Activated CD8-positive, alpha-beta memory T cell treated with anti-CD3 and anti-CD28 coated beads for 36 hours (primary cell): ENCODE results near the gene ATG2B. TPM values are rescaled to one million over a fixed set of nuclear protein-coding genes. Genes with fewer than 3 reads are reported as not detected.

Source experiments
- CTCF ChIA-PET: fragments of 350-600 bp; sonication (Branson Sonifier 250); formaldehyde crosslinking; loops from one replicate; lab custom pipeline; 2021; ENCODE audit warnings: antibody characterized with exemption; lab: Charles Lee
- POLR2A ChIA-PET: fragments of 350-600 bp; sonication (Branson Sonifier 250); formaldehyde crosslinking; loops from one replicate; lab custom pipeline; 2021; ENCODE audit warnings: antibody characterized with exemption; lab: Charles Lee
- total RNA-seq, 2 experiments: library from RNA; stranded (reverse); gene quantifications; one replicate each; pipeline ENCODE4 v1.2.3, GENCODE V29; 2021

The ATG2B gene
- total RNA-seq = 10 to 100 TPM; 19.6 to 20.6 TPM

GRCh38 chr14:96362965-96363750 is at the start of gene ATG2B, which contains the start of gene GSKIP:
Gene ATG2B (minus strand): TSS chr14:96363341. CDS start chr14:96362976, 365 bp downstream.
Gene GSKIP (plus strand): TSS chr14:96363526. CDS start chr14:96382248, 18,722 bp downstream.
- CTCF ChIA-PET = no interaction called here
- POLR2A ChIA-PET = interaction anchor here (1.0 to 1.1 kb wide), 2 partner anchors 28 to 29 kb away, joined by 3 to 4 read pairs; partner anchors contain the start of gene AK7

DNA sequence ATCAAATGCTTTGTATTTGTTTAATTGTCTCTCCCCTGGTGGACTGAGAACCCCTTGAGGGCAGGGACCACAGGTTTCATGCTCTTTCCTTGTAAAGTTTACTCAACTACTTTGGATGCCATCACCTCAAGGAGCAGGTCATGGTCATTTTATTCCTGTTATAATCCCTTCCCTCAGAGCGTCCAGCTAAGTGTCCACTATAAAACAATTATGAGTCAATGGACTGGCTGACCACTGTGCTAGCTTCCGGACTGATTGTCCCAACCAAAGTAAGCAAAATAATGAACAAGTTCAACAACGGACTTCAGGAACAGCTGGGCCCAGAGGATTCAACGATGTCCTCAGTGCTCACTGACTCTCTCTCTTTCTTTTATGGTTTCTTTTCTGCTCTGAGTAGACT is 47.0 kb upstream of the ATG2B start:
- CTCF ChIA-PET = no interaction called here
- POLR2A ChIA-PET = no interaction called here

- ChIA-PET CTCF (no interaction called here), POLR2A (no interaction called here)
These were observed 46.6 kb upstream of the ATG2B start for GRCh38 chr14:96409701-96410100.

DNA sequence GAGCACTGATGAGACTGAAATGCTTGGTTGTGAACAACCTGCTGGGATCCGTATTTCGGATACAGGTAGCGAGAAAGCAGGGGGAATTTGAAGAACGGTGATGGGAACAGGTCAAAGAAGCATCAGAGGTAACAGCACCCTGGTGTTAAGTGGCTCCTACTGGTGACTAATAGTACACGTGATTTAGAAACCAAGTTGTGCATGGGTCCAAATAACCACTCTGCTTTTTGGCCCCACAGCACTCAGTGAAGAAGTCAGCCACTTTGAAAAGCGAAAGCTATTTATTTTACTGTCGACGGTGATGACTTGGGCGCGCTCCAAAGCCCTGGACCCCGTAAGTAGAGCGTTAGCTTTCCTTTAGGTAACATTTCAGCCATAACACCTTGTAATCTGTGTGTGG is 45.5 kb upstream of the ATG2B start:
- ChIA-PET CTCF (no interaction called here), POLR2A (no interaction called here)

- CTCF ChIA-PET = no interaction called here
- POLR2A ChIA-PET = no interaction called here
These were observed 44.9 kb upstream of the ATG2B start for GRCh38 chr14:96407935-96408570.

DNA sequence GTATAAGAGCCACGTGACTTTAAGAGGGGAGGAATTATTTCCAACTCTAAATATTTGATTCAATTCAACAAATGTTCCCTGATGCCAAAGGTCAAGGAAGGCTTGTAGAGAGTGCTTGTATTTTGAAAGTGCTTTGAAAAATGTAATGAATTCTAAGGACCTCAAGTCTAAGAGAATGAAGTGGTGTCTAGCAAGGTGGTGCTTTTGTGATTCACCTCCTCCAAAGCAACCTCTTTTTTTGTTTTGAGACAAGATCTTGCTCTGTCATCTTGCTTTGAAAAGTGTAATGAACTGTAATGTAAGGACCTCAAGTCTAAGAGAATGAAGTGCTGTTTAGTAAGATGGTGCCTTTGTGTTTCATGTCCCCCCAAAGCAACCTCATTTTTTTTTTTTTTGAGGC is 42.5 kb upstream of the ATG2B start:
- CTCF ChIA-PET = no interaction called here
- POLR2A ChIA-PET = no interaction called here

DNA sequence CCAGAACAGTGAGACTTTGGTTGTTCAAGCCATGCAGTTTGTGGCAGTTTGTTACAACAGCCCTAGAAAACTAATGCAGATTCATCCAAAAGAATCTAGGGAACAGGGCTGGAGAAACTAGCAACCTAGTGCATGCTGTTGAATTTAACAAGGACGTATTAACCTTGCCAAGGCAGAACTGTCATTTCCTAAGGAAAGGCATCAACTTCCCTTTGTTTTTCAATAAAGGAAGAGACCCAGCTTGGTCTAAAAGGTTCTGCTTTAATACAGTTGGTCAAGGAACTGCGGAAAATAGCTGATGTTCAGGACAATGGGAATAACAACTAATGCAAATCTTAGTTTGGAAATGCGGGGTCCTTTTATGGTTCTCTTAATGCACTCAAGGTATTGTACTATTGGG is 40.3 kb upstream of the ATG2B start:
- POLR2A ChIA-PET = no interaction called here

DNA sequence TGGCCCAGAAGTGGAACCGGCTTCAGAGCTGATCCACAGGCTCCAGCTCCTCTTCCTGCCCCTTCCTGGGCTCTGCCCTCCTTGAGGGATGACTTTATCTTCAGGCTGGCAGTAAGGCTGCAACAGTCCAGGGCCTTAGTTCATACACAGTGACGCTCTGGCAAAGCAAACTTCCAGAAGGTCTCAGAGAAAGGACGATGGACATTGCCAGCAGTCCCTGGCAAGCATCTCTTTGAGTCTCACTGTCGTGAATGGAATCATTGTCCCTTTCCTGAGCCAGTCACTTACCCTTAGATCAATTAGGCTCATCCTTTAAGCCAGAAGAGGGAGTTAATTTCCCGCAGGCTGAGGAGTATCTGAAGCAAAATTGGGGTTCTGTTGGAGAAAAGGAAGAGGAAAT is 37.4 kb upstream of the ATG2B start:
- POLR2A ChIA-PET = no interaction called here

More for the DNA sequence above, 40.3 kb upstream of the ATG2B start:
- CTCF ChIA-PET = interaction anchor here (0.7 to 1.2 kb wide), 2 partner anchors 11 to 41 kb away, joined by 3 read pairs; no protein-coding TSS in a partner anchor

DNA sequence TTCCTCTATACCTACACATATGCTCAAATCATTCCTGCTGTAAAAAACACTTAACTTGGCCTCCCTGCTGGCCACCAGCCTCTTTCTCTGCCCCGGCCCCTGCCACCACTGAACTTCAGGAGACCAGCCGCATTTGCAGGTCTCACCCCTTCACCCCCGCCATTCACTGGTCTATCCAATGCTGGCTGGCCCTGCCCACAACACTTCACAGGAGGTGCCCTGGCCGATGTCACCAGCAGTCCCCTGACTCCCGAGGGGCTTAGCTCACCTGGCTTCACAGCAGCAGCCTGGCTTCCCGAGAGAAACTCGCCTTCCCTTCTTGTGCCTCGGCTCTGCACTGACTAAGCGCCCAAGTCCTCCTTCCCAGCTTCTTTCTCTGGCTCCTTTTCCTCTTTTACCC is 36.3 kb upstream of the ATG2B start:
- CTCF ChIA-PET = no interaction called here
- POLR2A ChIA-PET = no interaction called here

More for the DNA sequence above, 37.4 kb upstream of the ATG2B start:
- CTCF ChIA-PET = interaction anchor here (0.7 kb wide), 1 partner anchor 77 kb away, joined by 3 read pairs; no protein-coding TSS in a partner anchor

GRCh38 chr14:96398921-96399320 is 35.8 kb upstream of the ATG2B start:
- ChIA-PET CTCF (no interaction called here), POLR2A (no interaction called here)

DNA sequence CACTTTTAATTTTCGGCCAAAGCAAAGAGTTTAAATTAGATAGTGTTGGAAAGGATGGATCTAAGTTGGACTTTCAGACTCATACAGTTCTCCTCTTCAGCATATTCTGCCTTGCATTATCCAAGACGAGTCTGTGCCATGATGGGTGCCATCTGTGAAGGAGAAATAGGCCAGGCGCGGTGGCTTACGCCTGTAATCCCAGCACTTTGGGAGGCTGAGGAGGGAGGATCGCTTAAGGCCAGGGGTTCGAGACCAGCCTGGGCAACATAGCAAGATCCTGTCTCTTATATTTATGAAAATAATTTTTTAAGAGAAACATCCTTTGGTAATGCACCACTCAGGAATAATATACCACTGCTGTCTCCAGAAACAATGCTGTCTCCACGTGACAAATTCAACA is 35.3 kb upstream of the ATG2B start:
- POLR2A ChIA-PET = no interaction called here
- CTCF ChIA-PET = no interaction called here

DNA sequence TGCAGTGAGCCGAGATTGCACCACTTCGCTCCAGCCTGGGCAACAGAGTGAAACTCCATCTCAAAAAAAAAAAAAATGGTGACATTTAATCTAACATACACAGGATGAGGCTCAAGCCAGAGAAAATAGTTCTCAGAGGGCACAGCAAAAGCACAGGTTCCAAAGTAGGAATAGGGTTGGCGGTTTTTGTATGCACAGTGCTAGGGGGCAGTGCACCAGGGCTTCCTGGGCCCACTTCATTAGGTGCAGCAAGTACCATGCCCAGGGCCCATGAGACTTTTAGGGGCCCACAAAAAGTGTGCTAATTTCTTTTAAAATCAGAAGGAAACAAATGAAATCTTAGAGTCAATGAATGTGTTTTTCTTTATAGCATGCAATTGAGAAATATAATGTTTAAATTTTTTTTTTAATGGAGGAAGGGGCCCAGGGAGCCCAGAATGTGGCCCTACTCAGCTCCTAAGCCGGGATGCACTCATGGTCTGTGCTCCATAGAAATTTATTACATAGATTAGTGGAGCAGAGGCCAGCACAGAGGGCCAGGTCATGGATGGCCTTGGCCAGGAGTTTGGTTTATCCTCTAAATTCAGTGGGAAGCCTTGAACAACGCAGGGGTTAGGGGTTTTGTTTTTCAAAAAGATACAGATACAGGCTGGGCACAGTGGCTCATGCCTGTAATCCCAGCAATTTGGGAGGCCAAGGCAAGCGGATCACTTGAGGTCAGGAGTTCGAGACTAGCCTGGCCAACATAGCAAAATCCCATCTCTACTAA is 31.1 kb upstream of the ATG2B start:
- ChIA-PET POLR2A (no interaction called here), CTCF (no interaction called here)

DNA sequence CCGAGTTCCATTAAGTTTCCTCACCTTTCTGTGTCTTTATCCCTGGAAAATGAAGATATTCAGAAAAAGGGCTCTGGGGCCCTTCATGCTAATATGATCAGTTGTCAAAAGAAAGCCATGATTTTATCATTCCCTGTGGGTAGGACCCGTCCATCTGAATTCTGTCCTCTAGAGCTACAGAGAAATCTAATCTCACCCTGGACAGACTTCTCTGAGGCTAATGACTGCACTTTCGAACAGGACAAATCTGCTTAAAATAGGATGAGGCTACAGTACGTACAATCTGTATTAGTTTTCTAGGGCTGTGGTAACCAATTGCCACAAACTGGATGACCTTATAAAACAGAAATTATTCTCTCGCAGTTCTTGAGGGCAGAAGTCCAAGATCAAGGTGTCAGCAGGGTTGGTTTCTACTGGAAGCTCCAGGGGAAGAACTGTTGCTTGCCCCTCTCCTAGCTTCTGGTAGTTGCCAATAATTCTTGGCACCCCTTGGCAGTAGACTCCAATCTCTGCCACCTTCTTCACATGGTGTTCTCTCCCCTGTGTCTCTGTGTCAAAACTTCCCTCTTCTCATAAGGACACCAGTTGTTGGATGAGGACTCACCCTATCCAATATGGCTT is 30.0 kb upstream of the ATG2B start:
- CTCF ChIA-PET = interaction anchor here (1.1 kb wide), 1 partner anchor 10 kb away, joined by 3 read pairs; no protein-coding TSS in a partner anchor
- POLR2A ChIA-PET = no interaction called here

DNA sequence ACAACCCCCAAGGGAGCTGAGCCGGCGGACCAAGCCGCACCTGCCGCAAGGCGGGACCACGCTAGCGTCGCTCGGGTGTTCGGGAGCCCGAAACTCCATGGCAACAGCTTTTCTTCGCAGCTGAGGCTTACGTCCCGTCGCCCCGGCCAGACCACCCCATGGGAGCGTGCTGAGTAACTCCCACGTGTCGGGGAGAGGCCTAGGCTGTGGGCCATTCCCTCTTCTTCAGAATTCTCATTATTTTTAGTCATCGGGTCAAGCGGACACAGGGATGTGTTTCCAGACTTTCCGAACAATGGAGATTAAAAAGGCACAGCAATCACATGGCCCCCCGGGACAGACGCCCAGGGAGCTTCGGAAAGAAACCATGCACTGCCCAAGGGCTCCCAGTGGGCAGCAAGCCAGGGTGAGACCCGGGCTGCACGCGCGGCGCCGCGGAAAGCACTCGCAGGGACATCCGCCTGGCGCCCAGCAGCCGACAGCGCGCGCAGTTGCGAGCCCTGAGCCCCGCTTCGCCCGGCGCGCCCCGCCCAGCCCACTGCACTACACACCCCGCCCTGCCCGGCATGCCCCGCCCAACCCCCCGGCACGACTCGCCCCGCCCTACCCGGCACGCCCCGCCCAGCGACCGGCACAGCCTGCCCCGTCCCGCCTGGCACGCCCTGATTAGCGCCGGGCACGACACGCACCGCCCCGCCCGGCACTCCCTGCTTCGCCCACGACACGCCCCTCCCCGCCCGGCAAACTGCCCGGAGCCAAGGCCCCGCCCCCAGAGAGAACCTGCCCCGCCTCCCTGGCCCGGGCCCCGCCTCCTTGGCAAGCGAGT is 28.4 kb upstream of the ATG2B start:
- CTCF ChIA-PET = interaction anchor here (1.5 kb wide), 1 partner anchor 10 kb away, joined by 3 read pairs; no protein-coding TSS in a partner anchor
- POLR2A ChIA-PET = interaction anchor here (1.1 to 1.5 kb wide), 3 partner anchors 9 to 29 kb away, joined by 3 to 4 read pairs (median 3); partner anchors contain the start of gene ATG2B

GRCh38 chr14:96390965-96391292 is 27.8 kb upstream of the ATG2B start:
- POLR2A ChIA-PET = interaction anchor here (1.1 kb wide), 2 partner anchors 9 to 27 kb away, joined by 3 to 4 read pairs; no protein-coding TSS in a partner anchor
- CTCF ChIA-PET = interaction anchor here (1.5 kb wide), 1 partner anchor 9 kb away, joined by 3 read pairs; no protein-coding TSS in a partner anchor

- POLR2A ChIA-PET = no interaction called here
These were observed 22.2 kb upstream of the ATG2B start for GRCh38 chr14:96385385-96385784.

DNA sequence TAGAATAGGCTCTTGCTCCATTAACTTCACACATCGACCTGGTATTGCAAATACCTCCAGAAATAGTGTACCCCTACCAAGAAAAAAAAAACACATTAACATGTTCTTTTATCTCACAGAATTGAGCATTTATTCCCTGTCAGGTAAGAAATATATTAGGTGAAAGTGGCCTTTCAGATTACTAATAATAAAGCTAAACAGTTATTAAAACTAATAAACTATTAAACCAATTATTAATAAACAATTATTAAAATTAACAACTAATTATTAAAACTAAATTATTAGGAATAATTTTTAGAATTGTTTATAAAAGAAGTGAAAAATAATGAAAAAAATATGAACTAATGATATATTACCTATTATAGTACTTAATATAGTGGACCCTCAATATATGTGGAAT is 21.6 kb upstream of the ATG2B start:
- ChIA-PET CTCF (interaction anchor here (1.3 kb wide), 1 partner anchor 16 kb away, joined by 3 read pairs; no protein-coding TSS in a partner anchor), POLR2A (no interaction called here)

More at GRCh38 chr14:96385385-96385784, 22.2 kb upstream of the ATG2B start:
- CTCF ChIA-PET = no interaction called here

GRCh38 chr14:96384053-96384452 is 20.9 kb upstream of the ATG2B start:
- ChIA-PET CTCF (interaction anchor here (1.3 kb wide), 1 partner anchor 15 kb away, joined by 3 read pairs; no protein-coding TSS in a partner anchor), POLR2A (no interaction called here)
